Measurements from ENCODE around the gene AVL9. TPM values are rescaled to one million over a fixed set of nuclear protein-coding genes. Genes with fewer than 3 reads are reported as not detected.

AVL9 gene
- total and polyA plus RNA-seq, 2 of the 13 experiments (the other 11 are each of a cell fraction or from before 2014, with no cell fraction given): 29.9 to 48.0 TPM

- TF ChIP-seq ZNF556 (CRISPR knock-in tag; IDR thresholded peaks at IDR 0.05; ENCODE audit: borderline replicate concordance) (no peak), TIGD3 (CRISPR knock-in tag; IDR thresholded peaks at IDR 0.05; ENCODE audit: borderline replicate concordance) (no peak), ZNF468 (CRISPR knock-in tag; IDR thresholded peaks at IDR 0.05) (no peak), HNRNPL (IDR thresholded peaks at IDR 0.05; ENCODE audit: low read depth, low read length) (no peak), ZNF264 (CRISPR knock-in tag; IDR thresholded peaks at IDR 0.05) (no peak), PLRG1 (conservative IDR thresholded peaks at IDR 0.05) (no peak), TP53 (CRISPR knock-in tag; conservative IDR thresholded peaks at IDR 0.05) (no peak), ZBTB49 (CRISPR knock-in tag; IDR thresholded peaks at IDR 0.05; ENCODE audit: borderline replicate concordance) (no peak), U2AF1 (optimal IDR thresholded peaks at IDR 0.05; ENCODE audit: low read depth, low read length) (no peak)
- TF ChIP-seq, protein P1, sequence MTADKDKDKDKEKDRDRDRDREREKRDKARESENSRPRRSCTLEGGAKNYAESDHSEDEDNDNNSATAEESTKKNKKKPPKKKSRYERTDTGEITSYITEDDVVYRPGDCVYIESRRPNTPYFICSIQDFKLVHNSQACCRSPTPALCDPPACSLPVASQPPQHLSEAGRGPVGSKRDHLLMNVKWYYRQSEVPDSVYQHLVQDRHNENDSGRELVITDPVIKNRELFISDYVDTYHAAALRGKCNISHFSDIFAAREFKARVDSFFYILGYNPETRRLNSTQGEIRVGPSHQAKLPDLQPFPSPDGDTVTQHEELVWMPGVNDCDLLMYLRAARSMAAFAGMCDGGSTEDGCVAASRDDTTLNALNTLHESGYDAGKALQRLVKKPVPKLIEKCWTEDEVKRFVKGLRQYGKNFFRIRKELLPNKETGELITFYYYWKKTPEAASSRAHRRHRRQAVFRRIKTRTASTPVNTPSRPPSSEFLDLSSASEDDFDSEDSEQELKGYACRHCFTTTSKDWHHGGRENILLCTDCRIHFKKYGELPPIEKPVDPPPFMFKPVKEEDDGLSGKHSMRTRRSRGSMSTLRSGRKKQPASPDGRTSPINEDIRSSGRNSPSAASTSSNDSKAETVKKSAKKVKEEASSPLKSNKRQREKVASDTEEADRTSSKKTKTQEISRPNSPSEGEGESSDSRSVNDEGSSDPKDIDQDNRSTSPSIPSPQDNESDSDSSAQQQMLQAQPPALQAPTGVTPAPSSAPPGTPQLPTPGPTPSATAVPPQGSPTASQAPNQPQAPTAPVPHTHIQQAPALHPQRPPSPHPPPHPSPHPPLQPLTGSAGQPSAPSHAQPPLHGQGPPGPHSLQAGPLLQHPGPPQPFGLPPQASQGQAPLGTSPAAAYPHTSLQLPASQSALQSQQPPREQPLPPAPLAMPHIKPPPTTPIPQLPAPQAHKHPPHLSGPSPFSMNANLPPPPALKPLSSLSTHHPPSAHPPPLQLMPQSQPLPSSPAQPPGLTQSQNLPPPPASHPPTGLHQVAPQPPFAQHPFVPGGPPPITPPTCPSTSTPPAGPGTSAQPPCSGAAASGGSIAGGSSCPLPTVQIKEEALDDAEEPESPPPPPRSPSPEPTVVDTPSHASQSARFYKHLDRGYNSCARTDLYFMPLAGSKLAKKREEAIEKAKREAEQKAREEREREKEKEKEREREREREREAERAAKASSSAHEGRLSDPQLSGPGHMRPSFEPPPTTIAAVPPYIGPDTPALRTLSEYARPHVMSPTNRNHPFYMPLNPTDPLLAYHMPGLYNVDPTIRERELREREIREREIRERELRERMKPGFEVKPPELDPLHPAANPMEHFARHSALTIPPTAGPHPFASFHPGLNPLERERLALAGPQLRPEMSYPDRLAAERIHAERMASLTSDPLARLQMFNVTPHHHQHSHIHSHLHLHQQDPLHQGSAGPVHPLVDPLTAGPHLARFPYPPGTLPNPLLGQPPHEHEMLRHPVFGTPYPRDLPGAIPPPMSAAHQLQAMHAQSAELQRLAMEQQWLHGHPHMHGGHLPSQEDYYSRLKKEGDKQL (CRISPR knock-in tag; IDR thresholded peaks at IDR 0.05; ENCODE audit: low read depth): no peak
Measured at GRCh38 chr7:32609463-32609862, 114.2 kb downstream of the AVL9 start (continued).

Measured in HepG2 (cell line).